IPS DF 4.7 (cell line): ENCODE measurements around the gene C17orf114.

ENCODE experiments used
- DNase-seq: peaks from one replicate; pipeline ENCODE4 v3.0.0-alpha.2; 2013; ENCODE audit warnings: low spot score; ENCODE audit errors: extremely low read depth

The C17orf114 gene

DNA sequence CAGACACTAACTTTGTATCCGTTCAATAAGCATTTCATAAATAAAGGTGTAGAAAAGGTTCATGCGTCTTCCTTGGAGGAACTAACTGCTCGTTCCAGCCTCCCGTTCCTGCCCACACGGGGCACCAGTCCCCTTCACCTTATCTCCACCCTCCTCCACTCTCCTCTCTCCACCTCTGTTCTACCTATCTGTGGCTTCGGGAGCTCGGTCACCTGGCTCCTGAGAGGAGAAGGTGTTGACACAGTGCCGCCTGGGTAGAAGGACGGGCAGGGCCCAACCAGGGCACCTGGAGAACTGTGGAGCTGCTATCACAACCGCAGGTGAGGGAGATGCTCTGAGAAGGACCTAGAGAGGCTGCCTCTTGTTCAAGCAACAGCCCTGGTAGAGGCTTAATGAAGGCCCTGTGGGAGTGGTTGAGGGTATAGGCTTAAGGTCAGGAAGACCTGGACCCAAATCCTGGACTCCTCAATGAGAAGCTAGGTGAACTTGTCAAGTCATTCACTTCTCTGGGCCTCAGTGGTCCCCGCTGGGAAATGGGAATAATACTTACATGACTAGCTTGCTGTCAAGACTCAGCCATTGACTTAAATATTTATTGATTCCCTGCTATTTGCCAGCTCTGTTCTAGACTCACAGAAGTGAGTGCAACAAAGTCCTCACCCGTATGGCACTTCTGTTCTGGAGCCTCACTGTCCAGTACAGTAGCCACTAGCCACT is 21.4 kb upstream of the C17orf114 start:
- no peak for DNase-seq

DNA sequence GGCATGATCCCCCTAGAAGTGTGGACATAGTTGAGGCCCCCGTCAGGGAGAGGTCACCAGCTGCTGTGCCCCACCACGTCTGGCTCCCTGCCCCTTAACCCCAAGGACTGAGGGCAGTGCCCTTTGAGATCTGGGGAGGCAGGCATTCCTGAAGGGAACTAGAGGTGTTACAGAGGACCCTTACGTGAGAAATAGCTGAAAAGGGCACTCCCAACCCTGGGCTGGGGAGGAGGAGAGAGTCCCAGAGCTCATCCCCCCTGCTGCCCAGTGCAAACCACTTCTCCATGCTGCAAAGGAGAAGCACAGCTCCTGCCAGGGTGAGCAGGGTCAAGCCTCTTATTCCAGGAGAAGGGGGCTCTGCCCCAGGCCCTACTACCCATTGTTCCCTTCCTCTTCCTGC is 20.7 kb upstream of the C17orf114 start:
- no peak for DNase-seq

DNA sequence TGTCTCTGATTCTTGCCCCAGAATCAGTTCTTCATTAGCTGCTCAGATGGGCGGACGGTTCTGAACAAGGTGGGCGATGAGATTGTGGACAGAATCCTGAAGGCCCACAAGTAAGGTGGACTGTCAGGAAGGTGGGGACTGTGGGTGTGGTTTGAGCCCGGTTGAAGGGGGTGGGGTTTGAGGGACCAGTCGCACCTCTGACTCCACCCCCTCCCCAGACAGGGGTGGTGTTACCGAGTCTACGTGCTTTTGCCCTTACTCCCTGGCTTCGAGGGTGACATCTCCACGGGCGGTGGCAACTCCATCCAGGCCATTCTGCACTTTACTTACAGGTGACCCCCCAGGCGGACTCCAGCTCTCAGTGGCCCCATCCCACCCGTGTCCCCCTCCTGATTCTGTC is 16.1 kb upstream of the C17orf114 start:
- DNase-seq, result no peak

DNA sequence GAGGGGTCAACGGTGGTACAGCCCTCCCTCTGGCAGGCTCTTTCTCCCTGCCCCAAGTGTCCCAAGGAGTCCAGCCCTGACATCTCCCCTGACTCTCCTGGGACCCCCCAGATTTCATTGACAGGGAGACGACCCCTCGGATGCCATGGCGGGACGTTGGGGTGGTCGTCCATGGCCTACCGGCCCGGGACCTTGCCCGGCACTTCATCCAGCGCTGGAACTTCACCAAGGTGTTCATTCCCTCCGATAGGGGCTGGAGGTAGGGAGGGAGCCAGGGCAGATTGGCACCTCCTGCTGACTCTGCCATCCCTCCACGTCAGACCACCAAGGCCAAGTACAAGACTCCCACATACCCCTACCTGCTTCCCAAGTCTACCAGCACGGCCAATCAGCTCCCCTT is 14.7 kb upstream of the C17orf114 start:
- DNase-seq, result no peak

DNA sequence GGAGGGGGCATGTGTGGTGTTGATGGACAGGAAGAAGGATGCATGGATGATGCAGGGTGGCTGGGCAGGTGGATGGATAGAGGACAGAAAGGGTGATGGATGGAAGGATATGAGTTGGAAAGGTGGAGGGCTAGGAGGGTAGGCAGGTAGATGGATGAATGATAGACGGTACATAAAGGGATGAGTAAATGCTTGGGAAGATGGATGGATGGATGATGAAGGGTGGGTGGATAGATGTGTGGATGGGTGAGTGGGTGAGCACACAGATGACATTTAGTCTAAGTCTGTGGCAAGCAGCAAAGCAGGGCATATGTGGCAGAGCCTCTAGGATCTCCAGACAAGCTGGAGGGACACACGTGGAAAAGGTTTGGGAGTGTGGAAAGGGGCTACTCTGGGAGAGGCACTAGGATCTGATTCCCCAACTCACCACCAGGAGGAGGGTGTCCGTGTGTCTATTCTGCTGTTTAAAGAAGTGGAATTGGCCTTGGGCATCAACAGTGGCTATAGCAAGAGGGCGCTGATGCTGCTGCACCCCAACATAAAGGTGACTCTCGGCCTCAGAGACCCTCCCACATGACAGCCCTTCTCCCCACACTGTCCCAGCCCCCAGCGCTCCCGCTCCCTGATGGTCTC is 13.0 kb upstream of the C17orf114 start:
- no peak for DNase-seq

DNA sequence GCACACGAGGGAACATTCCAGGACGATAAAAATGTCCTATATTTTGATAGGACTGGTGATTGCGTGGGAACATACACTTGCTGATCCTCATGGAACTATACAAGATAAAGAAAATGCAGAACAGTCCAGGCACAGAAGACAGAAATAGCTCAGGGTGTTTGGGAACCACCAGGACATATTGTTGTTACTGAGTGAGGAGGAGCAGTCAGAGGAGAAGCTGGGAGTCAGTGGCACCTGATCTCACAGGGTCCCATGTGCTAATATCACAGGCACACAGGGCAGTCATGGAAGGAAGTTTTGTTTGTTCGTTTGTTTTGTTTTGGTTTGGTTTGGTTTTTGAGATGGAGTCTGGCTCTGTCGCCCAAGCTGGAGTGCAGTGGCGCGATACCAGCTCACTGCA is 10.6 kb upstream of the C17orf114 start:
- DNase-seq, result no peak

DNA sequence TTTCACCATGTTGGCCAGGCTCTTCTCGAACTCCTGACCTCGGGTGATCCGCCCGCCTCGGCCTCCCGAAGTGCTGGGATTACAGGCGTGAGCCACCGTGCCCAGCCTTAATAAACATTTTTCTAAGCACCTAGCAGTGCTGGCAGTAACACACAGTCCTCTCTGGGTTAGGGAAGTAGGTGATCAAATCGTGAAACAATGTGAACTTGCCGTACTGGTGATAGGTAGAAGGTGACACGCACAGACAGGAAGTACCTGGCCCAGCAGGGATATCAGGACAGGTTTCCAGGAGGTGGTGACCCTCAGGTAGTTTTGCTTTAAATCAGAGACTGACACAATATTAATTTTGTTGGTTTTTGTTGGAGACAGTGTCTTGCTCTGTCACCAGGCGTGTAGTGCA is 9.3 kb upstream of the C17orf114 start:
- no peak for DNase-seq

DNA sequence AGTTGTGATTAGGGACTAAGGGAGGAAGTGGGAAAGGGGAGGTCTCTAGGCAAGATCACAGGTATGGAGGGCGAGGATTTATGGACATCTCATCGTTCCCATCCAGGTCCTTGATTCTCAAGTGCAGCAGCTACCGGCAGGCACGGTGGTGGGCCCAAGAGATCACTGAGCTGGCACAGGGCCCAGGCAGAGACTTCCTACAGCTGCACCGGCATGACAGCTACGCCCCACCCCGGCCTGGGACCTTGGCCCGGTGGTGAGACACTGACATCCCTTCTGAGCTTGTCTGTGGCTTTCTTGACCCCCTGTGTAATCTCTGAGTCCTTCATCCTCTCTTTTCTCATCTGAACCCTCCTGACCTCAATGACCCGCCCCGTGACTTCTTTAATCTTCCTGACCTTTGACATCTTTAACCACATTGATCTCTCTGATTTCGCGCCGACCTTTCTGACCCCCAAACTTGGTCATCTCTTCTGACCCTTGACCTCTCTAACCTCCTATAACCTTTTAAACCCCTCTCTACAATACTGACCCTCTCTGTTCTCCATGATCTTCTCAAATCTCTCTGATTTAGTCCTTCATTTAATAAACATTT is 8.7 kb upstream of the C17orf114 start:
- DNase-seq, result no peak

DNA sequence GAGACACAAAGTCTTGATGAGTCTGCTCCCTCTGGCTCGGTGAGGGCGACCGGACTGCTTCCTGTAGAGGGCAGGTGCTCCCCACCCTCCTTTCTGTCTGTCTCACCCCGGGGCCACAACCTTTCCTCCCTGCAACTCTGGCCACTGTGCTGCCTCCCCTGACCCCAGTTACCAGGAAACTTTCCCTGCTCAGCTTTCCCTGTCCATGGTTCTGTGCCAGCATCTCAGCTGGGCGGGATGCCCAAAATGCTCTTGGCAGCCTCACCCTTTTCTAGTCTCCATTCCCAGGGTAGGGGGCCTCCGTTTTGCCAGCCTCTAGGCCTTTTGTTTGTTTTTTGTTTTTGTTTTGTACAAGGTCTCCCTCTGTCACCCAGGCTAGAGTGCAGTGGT is 6.2 kb upstream of the C17orf114 start:
- DNase-seq, result no peak

DNA sequence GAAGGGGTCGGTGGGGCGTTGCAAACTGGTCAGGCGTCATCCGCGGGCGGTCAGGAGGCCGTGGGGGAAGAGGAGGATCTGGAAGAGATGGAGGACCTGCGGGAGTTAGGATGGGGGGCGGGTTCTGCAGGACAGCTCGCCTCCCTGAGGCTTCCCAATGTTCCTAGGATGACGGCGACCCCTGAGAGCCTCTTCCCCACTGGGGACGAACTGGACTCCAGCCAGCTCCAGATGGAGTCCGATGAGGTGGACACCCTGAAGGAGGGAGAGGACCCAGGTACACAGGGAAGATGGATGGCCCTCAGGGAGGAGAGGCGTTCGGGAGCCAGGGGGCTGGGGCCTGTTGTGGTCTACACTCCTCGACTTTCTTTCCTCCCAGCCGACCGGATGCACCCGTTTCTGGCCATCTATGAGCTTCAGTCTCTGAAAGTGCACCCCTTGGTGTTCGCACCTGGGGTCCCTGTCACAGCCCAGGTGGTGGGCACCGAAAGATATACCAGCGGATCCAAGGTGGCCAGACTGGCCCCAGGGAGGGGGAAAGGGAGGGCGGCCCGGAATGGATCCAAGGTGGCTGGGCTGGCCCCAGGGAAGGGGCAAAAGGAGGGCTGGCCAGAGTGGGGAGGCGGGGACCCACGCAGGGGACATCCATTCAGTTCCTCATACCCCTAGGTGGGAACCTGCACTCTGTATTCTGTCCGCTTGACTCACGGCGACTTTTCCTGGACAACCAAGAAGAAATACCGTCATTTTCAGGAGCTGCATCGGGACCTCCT is 5.7 kb upstream of the C17orf114 start:
- no peak for DNase-seq

DNA sequence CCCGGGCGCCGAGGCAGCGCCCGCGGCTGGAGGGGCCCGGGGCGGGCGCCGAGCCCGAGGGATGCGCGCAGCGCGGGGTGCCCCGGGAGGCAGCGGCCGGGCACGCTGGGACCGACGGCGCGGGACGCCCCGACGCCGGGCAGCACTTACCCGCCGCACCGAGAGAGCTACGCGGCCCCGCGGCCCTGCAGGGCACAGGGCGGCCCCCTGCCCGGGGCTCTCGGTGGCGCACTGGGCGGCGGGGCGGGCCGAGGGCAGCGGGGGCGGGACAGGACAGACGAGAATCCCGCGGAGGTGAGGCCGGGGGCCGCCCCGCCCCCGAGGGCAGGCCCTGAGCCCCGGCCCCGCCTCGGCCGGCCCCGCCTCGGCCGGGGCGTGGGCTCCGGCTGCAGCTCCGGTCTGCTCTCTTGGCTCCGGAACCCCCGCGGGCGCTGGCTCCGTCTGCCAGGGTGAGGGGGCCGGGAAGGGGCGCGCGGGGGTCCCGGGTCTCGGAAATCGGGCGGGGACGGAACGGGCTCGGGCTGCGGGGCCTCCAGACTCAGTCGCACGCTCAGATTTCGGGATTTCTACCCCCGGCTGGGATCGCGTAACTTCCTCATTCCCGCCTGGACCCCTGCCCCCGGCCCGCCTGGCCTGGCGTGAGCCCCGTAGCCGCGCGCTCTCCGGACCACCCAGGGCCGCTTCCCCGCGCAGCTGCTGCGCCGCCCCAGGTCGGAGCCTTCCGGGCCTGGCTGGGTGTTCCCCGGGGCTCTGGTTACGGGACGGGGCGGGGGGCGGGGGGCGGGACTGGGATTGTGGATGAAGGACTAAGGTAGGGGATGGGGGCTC is 4.9 kb upstream of the C17orf114 start, which contains the start of gene PLD2:
TSS of gene PLD2 (plus strand) at position 376 of the 828 bp plus-strand sequence. CDS start 621 bp downstream, outside the sequence.
- DNase-seq, result no peak

DNA sequence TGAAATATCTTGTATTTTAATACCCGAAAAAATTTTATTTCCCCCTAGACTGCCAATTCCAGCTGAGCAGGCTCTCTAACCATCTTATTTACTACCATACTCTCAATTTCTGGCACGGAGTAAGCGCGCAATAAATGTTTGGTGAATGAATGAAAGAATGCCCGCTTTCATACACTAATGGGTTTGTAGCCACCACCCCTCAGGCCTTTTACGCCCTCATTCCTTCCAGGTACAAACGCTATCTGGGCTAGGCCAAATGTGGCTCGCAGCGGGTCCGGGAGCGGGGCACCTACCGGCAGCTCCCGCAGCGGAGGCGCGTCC is 4.3 kb upstream of the C17orf114 start:
- DNase-seq, result no peak

DNA sequence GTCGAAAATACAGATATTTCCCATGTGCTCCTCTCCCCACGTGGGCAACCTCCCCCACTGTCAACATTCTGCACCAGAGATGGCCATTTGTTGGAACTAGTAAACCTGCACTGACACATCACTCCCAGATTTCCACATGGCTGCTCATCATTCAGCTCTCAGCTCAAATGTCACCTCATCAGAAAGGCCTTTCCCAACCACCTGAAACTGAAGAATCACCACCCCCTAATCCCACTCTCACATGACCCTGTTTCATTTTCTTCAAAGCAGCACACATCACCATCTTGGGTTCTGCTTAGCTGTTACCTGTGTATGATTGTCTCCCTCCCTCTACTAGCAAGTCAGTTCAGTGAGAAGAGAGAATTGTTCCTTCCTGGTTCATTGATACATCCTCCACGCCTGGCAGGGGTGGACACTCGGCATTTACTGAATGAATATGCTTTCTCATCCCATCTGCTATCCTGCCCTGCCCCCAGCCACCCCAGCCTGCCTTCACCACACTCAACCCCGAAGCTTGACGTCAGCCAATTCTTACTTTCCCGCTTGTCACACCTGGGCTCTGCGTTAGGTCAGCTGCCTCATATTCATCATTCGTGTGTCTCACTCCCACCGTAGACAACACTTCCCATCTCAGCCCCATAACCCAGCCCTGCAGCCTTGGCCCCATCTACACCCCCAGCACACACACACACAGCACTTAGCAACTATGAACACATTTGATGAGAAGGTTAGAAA is 1.5 kb downstream of the C17orf114 start:
- no peak for DNase-seq

DNA sequence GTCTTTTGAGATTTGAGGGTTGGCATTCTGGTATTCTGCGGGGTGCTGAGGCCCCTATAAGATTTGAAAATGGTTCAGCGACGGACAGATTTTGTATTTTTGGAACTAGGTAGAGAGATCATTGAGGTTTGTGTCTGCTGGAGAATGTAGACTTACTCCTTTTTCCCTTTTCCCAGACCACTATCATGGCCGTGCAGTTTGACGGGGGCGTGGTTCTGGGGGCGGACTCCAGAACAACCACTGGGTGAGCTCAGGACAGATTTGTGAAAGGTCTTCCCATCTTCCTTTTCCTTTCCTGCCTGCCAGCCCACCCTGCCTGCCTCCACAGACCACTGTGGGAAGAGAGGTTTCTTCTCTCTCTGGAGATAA is 5.6 kb downstream of the C17orf114 start:
- no peak for DNase-seq

DNA sequence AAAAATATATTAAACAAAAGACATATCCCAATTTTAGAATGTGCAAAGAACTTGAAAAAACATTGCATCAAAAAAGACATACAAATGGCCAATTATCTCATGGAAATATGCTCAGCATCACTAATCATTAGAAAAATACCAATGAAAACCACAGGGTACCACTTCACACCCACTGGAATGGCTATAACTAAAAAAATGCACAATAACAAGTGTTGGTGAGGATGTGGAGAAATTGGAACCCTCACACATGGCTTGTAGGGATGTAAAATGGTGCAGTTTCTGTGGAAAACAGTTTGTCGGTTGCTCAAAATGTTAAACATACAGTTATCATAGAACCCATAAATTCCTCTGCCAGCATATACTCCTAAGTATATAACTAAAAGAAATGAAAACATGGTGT is 7.0 kb downstream of the C17orf114 start:
- no peak for DNase-seq

DNA sequence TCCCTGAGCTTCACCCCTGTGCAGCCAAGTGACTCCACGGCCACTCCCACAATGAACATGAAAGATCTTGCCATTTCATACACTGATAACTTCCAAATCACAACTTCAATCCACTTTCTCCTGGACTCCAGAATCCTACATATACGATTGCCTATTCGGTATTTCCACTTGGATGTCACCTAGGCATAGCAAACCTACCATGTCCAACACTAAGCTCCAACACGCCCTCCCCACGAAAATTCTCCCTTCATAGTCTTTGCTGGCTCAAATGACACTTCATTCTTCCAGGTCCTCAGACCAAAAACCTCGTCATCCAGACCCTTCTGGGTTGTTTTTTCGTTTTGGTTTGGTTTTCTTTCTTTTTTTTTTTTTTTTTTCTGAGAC is 11.4 kb downstream of the C17orf114 start:
- no peak for DNase-seq

DNA sequence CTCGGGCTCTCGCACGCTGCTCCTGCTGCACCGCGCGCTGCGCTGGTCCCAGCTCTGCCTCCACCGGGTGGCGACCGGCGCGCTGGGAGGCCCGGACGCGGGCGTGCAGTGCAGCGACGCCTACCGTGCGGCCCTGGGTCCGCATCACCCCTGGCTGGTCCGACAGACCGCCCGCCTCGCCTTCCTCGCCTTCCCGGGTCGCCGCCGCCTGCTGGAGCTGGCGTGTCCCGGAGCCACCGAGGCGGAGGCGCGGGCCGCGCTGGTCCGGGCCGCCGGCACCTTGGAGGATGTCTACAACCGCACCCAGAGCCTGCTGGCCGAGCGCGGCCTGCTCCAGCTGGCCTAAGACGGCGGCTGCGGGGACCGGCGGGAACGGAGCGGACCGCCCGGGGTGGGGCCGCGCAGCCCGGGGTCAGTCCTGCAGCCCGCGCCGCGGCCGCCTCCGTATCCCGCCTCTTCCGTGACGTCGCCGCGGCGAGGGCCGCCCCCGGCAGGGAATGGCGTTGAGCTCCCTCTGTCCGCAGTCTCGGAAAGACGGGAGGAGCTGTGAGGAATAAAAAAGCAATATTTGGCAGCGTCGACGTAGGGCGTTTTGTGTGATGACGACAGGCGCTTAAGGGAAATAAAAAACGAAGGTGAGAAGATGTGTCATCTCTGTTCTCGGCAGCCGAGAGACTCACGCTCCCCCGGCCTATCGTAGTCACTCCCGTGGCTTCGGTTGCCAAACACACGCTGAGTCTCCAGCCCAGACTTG is 12.0 kb downstream of the C17orf114 start:
- DNase-seq, result no peak

DNA sequence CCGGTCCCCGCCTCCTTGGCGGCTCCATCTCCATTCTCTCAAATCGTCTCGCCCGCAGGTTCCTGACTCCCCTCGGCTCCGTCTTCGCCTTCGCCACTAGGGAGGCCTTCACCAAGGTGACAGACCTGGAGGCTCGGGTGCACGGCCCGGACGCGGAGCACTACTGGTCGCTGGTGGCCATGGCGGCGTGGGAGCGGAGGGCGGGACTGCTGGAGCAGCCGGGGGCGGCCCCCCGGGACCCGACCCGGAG is 12.5 kb downstream of the C17orf114 start:
- no peak for DNase-seq

DNA sequence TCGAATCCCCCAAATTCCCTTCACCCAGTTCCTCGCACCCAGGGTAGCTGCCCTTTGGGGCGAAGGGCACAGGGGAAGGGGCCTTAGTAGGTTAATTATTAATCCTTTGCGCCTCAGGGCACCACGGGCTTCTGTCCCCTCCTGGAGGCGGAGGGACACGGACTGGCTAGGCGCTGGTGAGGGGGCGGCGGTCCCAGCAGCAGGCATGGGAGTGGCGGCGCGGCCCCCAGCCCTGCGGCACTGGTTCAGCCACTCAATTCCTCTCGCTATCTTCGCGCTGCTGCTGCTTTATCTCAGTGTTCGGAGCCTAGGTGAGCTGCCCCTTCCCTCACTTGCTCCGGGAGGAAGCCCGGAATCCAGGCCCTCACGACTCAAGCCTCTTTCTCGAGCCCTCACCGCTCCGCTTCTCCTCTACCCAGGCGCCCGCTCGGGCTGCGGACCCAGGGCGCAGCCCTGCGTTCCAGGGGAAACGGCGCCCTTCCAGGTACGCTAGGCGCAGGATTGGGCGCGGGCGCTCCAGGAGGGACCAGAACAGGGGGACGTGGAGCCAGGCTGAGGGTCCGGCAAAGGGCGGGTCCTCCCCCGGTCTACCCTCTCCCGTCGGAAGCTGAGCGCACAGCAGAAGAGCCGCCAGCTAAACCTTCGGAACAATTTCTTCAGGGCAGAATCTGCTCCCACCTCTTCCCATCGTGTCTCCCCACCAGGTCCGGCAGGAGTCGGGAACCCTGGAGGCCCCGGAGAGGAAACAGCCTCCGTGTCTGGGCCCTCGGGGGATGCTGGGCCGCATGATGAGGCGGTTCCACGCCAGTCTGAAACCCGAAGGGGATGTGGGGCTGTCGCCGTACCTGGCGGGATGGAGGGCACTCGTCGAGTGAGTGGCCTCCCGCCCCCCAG is 13.1 kb downstream of the C17orf114 start, which contains the start of gene GLTPD2:
TSS of gene GLTPD2 (plus strand) at position 158 of the 894 bp plus-strand sequence. CDS start at position 206, 48 bp downstream.
- no peak for DNase-seq
